GM21723 (cell line): ENCODE data around the gene SPATA19.
"Not testable (repeated sequence)": the region's sequence is repeated elsewhere in the genome, so short reads cannot be mapped to it uniquely, and the experiment has no call there.

Source experiments
- ATAC-seq: cut with Tn5 transposase; IDR thresholded peaks from one replicate; pipeline ENCODE4 v1.9.1; 2021; ENCODE audit warnings: mild to moderate bottlenecking, moderate library complexity; ENCODE audit not compliant: unreplicated experiment

The SPATA19 gene, protein sequence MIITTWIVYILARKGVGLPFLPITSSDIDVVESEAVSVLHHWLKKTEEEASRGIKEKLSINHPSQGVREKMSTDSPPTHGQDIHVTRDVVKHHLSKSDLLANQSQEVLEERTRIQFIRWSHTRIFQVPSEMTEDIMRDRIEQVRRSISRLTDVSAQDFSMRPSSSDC

DNA sequence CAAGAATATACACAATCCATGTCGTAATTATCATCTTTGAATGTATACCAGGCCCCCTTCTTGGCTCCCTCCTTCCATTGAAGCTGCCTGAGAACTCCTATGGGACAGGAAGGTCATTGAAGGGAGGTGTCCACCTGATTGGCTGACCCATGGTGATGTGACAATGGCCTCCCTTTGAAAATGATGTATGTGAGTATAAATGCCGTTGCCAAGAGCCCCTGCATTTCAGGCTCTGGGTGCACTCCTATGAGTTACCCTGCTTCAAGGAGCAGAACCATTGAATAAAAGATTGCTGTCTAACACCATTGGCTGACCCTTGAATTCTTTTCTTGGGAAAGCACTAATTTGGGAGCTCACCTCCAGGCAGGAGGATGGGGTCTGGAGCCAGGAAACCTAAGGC, at the start of gene SPATA19:
SPATA19 (minus strand) TSS at position 101 of the 400 bp plus-strand sequence; CDS start at position 34, 67 bp downstream.
- ATAC-seq = no peak

DNA sequence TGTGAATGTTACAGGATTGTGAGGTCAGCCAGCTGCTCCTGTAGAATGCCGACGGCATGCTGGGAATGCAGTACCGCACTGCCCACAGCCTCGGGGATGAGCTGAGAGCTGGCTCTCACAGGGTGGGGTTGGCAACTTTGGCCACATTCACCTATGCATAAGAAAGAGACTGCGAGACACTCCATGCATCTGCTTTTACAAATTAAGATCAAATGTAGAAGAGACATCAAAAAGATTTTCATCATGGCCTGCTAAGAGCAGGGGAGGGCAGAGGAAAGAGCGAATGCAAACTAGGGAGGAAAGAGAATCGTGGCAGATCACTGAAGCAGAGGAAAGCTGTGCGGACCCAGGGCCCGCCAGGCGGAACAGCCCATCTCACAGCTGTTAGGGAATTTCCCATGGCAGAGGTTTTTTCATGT, 49.8 kb upstream of the SPATA19 start:
- peak; percentile 66 for ATAC-seq

DNA sequence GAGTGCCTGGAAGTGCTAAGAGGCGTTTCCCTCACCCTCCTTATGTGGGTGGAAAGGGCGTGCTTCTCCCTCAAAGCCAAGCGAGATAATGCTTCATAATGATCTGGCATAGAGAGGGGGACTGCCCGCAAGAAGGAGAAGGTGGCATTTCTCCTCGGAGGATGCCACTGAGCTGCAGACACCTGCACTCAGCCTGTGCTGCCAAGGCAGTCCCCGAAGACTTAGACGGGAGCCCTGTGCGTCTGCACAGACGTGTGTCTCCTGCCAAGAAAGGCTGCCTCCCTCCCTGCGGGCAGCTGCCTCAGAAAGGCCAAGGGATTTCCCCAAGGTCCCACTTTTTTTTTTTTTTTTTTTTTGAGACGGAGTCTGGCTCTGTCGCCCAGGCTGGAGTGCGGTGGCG, 48.1 kb upstream of the SPATA19 start:
- ATAC-seq = no peak

DNA sequence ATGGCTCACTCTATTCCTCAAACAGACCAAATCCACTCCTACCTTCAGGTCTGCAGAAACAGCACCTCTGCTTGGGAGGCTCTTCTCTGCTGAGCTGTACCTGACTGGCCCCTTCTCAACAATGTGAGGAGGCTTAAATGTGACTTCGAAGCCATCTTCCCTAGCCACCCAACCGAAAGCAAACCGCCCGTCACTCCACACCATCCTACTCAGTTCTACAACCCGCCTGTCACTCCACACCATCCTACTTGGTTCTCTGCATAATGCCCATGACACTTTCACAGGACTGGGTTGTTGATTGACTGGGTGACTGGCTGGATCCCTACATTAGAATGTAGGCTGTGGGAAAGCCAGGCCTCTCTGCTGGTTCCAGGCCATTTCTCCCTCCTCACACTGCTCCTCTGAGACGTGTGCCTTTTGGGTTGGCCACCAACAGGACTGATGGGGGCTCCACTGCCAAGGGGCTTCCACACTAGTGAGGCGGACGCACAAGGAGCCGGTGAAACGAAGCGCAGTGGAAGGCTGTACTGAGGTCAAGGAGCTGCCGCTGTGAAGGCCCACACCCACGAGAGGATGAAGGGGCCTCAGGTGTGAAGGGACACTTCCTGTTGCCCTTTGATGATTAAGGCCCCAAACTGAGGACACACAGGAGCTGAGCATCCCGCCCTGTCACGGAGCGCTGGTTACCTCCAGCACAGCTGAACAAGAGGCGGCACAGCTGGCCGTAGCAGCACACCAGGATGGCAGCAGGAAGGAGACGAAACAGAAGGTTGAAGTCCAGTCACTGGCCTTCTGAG, 47.5 kb upstream of the SPATA19 start:
- no peak for ATAC-seq

DNA sequence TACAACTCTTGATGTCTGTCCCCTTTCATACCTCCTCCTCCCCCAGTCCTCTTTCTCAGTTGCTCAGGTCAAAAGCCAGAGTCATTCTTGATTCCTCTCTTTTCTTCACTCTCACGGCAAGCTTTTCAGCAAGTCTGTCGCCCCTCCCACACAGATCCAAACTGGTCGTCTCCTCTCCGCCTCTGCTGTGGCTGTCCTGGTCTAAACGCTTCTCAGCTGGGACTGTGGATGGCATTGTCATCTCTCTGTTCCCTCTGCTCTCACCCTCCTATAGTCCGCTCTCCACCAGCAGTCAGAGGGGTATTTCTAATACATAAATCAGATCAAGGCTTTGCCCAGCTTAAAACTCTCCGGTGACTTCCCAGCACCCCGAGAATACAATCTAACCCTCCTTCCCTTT, 46.8 kb upstream of the SPATA19 start:
- ATAC-seq = no peak

DNA sequence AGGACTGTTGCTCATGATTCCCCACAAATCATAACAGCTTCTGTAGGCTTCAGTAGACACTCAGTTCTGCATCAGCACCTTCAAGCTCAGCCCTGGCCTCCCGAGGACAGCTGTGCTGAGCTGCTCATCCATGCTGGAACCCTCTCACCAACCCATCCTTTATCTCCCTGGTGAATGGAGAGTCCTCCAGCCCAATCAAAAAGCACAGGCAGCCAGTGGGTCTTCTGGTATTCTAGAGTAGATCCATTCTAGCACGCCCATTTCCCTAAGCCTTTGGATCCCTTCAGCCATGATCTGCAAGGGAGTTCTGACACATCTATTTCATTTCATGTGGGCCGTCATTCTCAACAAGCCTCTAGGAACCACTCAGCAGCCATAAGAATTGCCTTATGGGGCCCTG, 44.6 kb upstream of the SPATA19 start:
- ATAC-seq = no peak

DNA sequence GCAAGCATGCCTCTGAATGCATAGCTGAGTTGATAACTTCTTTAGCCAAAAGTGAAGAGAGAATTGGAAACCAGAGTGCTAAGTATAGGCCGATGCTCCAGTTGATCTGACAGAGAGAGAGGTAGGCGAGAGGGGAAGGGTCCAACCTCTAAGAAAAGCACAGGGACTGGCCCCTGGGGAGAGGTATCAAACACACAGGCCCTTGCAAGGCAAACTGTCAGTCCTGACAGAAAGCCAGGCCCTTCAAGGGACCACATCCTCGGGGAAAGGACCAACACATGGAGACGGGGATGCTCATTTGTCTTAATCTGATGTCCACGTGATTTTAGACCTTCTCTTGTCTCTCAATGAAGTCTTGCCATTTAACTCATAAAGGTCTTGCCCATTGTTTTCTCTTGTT, 43.9 kb upstream of the SPATA19 start:
- ATAC-seq = no peak

DNA sequence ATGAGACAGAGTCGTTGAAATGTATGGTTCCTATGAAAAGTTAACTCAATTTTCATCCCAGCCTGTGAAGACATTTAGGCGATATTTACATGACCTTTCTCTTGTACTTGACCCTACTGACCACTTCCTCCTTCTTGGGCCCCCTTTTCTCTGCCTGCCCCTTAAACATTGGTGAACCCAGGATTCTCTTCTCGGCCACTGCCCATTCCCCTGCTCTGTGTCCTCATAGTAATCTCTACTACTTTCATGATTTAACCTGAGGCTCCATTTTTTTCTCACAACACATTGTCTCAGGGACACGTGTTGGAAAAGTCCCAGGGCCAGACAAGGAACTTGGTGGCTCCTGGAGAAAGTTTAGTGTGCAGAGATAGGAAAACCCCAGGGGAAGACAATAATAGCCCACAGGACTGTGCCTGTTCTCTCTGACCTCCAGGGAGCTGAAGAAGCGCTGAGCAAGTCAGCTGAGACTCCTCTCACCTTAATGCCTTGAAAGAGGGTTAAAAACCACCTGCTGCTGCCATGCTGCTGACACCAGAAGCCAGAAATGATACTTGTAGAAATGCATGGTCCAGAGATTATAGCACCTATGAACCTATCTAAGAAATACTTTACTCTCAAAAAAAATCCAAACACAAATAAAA, 42.5 kb upstream of the SPATA19 start:
- no peak for ATAC-seq

DNA sequence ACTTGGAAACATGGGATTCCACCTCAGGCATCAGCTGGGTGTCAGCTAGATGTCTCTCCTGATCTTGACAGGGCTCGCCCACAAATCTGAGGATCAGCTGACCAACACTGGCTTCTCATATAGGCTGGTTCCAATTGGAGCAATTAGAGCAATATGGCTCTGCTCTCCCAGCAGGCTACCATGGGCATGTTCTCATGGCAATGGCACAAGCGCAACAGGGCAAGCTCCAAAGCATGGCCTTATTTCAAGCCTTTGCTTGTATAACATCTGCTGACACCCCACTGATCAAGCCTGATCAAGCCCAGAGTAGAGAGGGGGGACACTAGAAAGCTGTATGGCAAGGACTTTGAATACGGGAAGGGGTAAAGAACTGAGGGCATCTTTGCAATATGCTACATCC, 40.7 kb upstream of the SPATA19 start:
- no peak for ATAC-seq

DNA sequence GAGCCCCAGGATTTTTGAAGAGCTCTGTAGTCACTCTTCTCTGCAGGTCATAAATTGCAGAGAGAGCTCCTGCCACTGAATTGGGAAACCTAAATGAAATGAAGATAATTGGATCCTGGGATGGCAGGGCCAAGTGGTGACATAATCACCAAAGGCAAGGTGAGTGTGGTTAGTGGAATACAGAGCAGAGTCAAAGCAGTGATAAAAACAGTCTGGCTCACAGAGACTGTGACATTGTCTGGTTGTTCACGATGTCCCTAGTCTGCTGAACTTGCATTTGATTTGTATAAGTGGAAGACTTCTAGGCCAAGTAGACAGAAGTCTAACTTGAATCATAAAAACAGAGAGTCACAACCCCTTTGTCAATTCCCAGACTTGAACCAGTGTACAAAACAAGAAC, 26.8 kb upstream of the SPATA19 start:
- no peak for ATAC-seq

DNA sequence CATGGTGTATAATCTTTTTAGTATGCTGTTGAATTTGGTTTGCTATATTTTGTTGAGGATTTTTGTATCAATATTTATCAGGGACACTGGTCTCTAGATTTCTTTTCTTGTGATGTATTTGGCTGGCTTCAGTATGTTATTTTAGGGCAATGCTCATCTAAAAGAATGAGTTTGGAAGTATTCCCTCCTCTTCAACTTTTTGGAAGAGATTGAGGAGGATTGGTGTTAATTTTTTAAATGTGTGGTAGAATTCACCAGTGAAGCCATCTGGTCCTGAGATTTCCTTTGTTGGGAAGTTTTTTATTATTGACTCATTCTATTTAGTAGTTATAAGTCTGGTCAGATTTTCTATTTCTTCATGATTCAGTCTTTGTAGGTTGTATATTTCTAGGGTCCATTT, 22.1 kb upstream of the SPATA19 start:
- no peak for ATAC-seq

DNA sequence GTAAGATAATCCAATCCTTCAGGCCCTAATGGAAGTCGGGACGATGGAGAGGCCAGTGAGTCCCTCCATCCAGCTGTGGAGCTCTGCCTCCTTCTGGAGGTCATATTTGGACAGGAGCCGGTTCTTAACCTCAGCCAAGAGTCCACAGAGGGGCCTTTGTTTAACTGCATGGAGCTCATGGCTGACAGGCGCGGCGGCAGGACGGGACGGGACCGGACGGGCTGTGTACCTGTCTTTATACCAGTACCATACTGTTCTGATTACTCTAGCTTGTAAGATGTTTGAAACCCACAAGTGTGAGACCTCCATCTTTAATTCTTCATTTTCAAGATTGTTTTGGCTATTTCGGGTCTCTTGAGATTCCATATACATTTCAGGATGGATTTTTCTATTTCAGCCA, 20.2 kb upstream of the SPATA19 start:
- ATAC-seq = no peak

DNA sequence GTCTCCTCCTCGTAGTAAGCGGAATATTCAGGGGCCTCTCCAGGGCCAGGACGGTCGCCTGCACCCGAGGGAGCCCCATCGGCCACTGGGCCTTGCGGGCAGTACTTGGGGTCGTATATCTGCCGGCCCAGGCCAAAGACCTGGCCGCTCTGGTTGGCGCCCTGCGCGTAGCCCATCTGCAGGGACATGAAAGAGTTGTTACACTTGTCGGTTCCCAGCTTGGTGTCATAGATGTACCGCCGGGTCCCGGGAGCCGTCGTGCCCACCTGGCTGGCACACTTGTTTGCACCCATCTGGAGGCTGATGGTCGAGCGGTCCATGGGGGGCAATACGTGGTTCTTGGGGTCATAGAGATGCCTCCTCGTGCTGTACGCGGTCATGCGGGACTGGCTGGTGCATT, 19.4 kb upstream of the SPATA19 start:
- no peak for ATAC-seq

DNA sequence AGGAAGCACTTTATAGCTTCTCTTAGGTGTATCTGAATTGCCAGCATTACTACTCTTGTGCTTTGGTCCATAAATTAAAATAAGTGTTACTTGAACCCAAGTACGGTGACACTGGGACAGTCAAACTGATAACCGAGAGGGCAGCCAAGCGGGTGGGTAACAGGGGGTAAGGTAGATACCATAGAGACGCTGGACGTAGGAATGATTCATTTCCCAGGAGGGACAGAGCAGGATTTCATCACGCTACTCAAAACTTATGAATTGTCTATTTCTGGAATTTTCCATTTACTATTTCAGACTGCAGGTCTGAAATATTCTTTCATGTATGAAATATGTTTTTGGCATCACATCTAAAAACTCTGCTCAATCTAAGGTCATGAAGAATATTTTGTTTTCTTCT, 14.8 kb upstream of the SPATA19 start:
- ATAC-seq = no peak

DNA sequence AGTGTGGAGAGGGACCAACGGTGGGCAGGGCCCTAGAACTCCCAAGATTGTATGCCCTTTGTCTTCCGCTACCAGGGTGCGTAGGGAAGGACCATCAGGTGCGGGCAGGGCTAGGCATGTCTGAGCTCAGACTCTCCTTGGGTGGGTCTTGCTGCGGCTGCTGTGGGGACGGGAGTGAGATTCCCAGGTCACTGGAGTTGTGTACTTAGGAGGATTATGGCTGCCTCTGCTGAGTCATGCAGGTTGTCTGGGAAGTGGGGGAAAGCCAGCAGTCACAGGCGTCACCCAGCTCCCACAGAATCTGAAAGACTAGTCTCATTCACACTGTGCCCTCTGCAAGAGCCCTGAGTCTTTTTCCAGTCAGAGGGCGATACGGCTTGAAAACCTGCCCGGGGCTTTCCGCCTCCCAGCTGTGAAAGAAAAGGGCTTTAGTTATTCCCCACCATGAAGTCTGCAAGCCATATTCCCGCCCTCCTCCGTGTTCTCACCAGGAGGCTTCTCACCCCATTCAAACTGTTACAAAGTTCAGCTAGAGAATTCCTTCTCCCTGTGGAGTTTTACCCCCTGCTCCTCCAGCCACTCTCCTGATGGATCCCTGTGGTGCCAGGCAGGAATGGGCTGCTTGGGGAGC, 9.1 kb upstream of the SPATA19 start:
- ATAC-seq = not testable (repeated sequence)

DNA sequence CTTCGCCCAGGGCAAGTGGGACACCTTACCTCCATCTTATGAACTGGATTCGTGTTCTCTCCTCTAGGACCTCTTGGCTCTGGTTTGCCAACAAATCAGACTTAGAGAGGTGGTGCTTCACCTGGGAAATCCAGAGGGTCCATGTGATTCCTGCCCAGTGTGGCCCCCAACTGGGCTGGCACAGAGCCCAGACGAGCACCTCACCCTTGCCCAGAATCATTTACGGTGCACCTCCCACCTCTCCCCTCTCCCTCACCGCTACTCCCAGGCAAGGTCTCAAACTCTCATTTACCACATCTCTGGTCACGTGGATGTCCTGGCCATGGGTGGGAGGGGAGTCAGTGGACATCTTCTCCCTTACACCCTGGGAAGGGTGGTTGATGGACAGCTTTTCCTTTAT, 1.1 kb downstream of the SPATA19 start:
- ATAC-seq = no peak

DNA sequence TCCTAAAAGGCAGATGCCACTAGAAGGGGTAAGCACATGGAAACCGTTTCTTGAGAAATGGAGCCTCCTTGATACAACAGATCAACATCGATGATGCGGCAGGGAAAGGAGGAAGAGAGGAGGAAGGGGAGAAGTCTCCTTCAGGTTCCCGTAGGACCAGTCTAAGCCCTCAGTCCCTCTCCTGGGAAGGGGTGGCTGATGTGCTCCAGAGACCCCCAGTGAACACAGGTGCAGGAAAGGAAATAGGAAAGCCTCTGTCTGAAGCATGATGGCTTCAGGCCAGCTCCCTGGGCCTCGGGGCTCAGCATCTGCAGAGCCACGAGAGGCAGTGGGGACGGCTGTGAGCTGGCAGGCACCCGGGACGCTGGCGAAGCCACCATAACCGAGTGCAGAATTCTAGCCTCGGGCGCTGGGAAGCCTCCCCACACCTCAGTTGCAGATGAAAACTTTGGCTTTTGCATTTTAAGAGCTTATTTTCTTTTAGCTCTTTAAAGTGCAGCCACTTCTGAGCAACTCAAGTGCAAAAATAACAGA, 1.8 kb downstream of the SPATA19 start:
- no peak for ATAC-seq

DNA sequence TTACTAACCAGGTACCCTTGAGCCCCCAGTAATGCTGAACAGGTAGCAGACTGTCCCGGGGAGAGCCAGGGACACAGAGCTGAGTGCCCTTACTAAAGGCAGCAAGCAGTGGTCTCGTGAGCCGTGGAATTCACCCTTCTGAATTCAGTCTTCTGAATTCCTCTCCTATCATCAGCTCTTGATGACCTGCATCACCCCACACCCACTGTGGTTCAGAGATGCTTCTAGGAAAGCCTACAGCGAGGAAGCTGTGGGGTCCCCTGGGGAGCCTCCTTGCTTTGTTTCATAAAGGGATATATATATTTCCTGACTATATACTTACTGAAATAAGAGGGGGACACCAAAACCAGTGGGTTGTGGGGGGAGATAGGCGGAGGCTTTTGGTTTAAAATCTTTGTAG, 2.6 kb downstream of the SPATA19 start:
- no peak for ATAC-seq

DNA sequence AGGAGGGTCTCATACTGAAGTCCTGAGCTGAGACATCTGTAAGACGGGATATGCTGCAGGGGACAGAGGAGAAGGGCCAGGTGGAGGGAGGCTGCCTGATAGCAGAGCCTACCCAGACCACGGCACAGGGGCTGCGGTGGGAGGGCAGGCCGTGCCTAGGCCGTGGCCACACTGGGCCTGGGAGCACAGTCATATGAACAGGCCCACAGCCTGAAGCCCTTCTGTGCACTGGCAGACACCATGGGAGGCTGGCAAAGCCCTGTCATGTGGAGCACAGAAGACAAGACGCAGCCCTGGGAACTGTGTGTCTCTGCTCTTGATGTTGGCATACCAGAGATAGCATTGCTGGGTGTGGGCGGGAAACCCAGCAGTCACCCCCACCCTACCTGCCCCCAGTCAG, 3.3 kb downstream of the SPATA19 start:
- no peak for ATAC-seq

DNA sequence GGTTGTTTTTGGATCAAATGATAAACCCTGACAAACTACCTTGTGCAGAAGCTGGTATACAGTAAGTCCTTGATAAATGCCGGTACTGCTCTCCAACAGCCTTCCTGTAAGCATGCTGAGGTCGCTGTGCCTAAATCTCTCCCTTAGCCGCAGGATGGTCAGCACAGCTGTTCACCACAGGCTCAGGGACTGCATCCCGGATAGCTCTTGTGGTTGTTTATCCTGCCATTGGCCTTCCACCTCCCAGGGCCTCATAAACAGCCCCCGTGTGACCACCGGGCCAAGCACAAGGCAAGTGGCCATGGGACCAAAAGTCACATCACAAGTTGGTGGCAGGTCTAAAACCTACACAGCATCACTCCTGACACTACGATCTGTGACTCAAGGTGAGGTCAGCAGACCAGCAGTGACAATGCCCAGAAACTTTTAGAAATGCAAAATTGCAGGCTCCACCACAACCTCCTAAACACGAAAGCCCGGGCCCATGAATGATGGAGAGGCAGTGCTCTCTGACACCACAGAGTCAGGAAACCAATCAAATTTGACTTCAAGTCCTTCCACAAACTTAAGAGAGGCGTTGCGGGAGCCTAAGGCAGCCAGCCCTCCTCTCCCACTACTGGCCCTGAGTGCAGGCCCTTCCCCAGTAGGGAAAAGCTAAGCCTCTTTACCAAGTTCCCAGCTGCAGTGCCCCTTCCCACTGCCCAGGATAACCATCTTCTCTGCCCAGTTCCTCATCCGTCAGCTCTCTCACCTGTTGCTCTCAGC, 3.9 kb downstream of the SPATA19 start:
- no peak for ATAC-seq

DNA sequence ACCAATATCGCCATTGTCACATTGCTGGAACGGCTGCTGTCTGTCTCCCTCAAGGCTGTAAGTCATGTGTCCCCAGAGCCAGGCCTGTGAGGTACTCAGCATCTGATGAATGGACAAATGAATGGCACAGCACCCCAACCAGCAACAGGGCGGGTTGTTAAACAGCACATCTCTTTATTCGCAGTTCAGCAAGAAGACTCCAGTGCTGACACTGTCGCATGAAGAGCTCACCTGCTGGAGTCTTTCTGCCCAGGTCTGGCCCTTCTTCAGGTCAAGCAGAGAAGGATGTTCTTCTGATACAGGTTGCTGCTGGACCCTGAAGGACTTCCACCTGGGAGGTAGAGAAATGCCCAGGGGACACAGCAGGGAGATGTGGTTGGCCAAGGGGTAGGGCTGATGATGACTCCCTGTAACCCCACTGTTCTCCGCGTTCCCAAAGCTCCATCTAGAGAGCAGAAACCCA, 4.8 kb downstream of the SPATA19 start:
- no peak for ATAC-seq
